Kidney (tissue), 14 donors: ENCODE results near the gene PPFIA2. TPM values are rescaled to one million over a fixed set of nuclear protein-coding genes. Genes with fewer than 3 reads are reported as not detected.

ENCODE experiments used
- DNase-seq, 5 donors: peaks; one replicate each; pipeline ENCODE4 v3.0.0-alpha.2; 2013 to 2020
- FAIRE-seq: peaks from 2 replicates; lab custom pipeline; 2012; peaks lifted over from hg19 to GRCh38; lab: Jason Lieb, UNC
- H3K27ac ChIP-seq, 2 donors: one replicate each; pipeline ENCODE4 v1.7.0; 2013; ENCODE audit warnings: low read depth in 2 of 2, low read length in 2 of 2, inconsistent platforms in 1 of 2
- H3K27me3 ChIP-seq: one replicate; pipeline ENCODE4 v1.7.1; 2013; ENCODE audit warnings: low read length, inconsistent platforms; ENCODE audit not compliant: control insufficient read depth, insufficient read depth
- H3K36me3 ChIP-seq, 3 donors: one replicate each; pipeline versions ENCODE4 v1.7.0 to v1.7.1; 2013; ENCODE audit warnings: low read length in 3 of 3, control low read depth in 1 of 3, inconsistent platforms in 1 of 3; ENCODE audit not compliant: insufficient read depth in 3 of 3, control insufficient read depth in 2 of 3
- H3K4me1 ChIP-seq, 3 donors: one replicate each; pipeline versions ENCODE4 v1.7.0 to v1.7.1; 2013; ENCODE audit warnings: low read length in 3 of 3, inconsistent platforms in 1 of 3, low read depth in 1 of 3; ENCODE audit not compliant: control insufficient read depth in 2 of 3, insufficient read depth in 2 of 3
- H3K4me3 ChIP-seq, 3 donors: one replicate each; pipeline versions ENCODE4 v1.7.0 to v1.8.1; 2013; ENCODE audit warnings: low read length in 3 of 3, control low read depth in 1 of 3, inconsistent platforms in 1 of 3
- H3K9ac ChIP-seq, 3 donors: one replicate each; pipeline versions ENCODE4 v1.7.0 to v1.7.1; 2013; ENCODE audit warnings: low read length in 3 of 3, control low read depth in 1 of 3, inconsistent platforms in 1 of 3
- H3K9me3 ChIP-seq, 3 donors: one replicate each; pipeline versions ENCODE4 v1.7.0 to v1.7.1; 2013; ENCODE audit warnings: low read length in 3 of 3, control low read depth in 1 of 3, inconsistent platforms in 1 of 3; ENCODE audit not compliant: control insufficient read depth in 2 of 3, insufficient read depth in 1 of 3
- CTCF ChIP-seq: IDR thresholded peaks from 3 replicates; pipeline ENCODE4 v1.5.1; 2012; ENCODE audit warnings: mild to moderate bottlenecking, moderate library complexity, borderline replicate concordance; ENCODE audit not compliant: insufficient read depth; ENCODE audit errors: extremely low read depth
- intact Hi-C: fragments of 100-400 bp; cut with DNase I; formaldehyde crosslinking; loops from one replicate; pipeline ENCODE4 v1.11.1; 2022
- polyA plus RNA-seq: library from polyadenylated mRNA; stranded (reverse); fragments of 350-450 nt; fragmentation: Illumina TruSeq; extraction: RNeasy Lipid Tissue Mini Kit (QIAGEN cat#74804); gene quantifications from one replicate; pipeline ENCODE4 v1.2.3, GENCODE V29; 2014; ENCODE audit warnings: low read depth, low replicate concordance; ENCODE audit not compliant: insufficient read depth
- total RNA-seq: library from RNA; stranded (reverse); fragmentation: NEBNext Ultra II Directional; extraction: Animal tissue kit (Norgen Biotek cat#: 25700); gene quantifications from one replicate; pipeline ENCODE4 v1.2.1, GENCODE V29; 2021
- donor health status: control.
- donor health status: control.
- donor health status: control.
- donor health status: control.
- donor health status: control.
- donor health status: DM: yes; HTN: yes; CAD: no.
- donor health status: Normal renal cell carcinoma (clear cell type).

The PPFIA2 gene
- total and polyA plus RNA-seq, 2 donors from 2014 or later: 2.8 to 9.4 TPM

GRCh38 chr12:81546811-81547210 is 212.3 kb downstream of the PPFIA2 start:
- H3K9ac ChIP-seq: no peak overlapping the region
- DNase-seq (no peak), FAIRE-seq (no peak)
- intact Hi-C loops: no loop called here
- no peak for TF ChIP-seq CTCF
- no peak overlapping the region for H3K4me3 ChIP-seq
- H3K9me3 ChIP-seq: no peaks in the 10 kb centered on the region
- H3K27me3 ChIP-seq: no peaks in the 10 kb centered on the region
- no peaks in the 10 kb centered on the region for H3K36me3 ChIP-seq
- H3K27ac ChIP-seq: no peak overlapping the region
- no peaks in the 10 kb centered on the region for H3K4me1 ChIP-seq

- FAIRE-seq: no peak
- no peak overlapping the region for H3K9ac ChIP-seq
- no peaks in the 10 kb centered on the region for H3K36me3 ChIP-seq
- H3K9me3 ChIP-seq: no peaks in the 10 kb centered on the region
- H3K27me3 ChIP-seq: no peaks in the 10 kb centered on the region
- no peak overlapping the region for H3K4me3 ChIP-seq
- no peak for DNase-seq
- no peak for TF ChIP-seq CTCF
- intact Hi-C loops: no loop called here
- no peaks in the 10 kb centered on the region for H3K4me1 ChIP-seq
- H3K27ac ChIP-seq: no peak overlapping the region
Observed at GRCh38 chr12:81543621-81544139, 215.5 kb downstream of the PPFIA2 start.

GRCh38 chr12:81542065-81543010 is 216.8 kb downstream of the PPFIA2 start:
- Histone ChIP-seq H3K27me3 (no peaks in the 10 kb centered on the region), H3K9ac (no peak overlapping the region), H3K4me1 (no peaks in the 10 kb centered on the region), H3K9me3 (no peaks in the 10 kb centered on the region), H3K27ac (no peak overlapping the region), H3K36me3 (no peaks in the 10 kb centered on the region), H3K4me3 (no peak overlapping the region)
- peak in 2 of 5 donors; percentile 3 to 25 for DNase-seq
- intact Hi-C loops: no loop called here
- TF ChIP-seq CTCF: no peak
- FAIRE-seq: no peak
